Measurements from ENCODE around the gene EPS8. TPM values are rescaled to one million over a fixed set of nuclear protein-coding genes. Genes with fewer than 3 reads are reported as not detected.
A peak's percentile ranks its signal among the peaks of the same experiment; 100 is the strongest.

Gene EPS8
- total RNA-seq: 104 TPM

DNA sequence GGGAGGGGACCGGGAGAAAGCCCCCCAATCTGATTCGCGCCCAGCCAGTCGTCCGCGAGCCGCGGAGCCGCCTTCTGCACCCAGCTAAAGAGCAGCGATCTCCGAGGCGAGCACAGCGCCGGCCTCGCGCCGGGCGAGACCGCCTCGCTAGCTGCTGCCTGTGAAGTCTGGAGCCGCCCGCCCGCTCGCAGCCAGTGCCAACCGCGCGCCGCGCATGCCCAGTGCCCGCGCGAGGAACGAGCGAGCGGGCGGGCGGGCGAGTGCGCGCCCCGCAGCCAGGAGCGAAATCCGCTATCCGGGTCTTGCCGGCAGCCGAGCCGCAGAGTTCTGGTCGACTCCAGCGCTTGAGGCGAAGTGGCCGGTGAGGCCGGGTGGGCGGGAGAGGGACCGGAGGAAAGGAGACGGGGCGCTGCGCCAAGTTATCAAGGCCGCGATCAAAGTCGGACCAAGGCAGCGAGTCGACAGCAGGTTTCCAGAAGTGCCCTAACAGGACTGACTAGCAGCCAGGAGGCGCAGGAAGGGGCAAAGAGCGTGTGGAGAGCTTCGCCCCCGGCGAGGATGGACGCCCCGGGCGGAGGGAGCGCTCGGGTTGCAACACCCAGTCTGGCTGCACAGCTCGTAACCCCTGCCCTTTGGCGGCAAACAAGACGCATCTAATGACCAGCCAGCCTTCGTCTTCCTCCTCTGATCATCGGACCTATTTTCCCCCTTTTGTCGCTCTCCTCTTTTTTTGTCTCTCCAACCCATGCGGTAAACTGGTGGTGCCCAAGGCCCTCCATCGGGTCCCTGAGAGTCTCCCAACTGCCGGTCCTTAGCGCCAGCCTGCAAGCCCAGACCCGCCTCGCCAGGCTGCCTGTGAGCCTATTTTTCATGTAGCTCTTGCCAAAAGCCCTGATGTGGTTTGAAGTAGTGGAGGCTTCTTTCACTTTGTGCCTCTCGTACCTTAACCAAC lies at the start of gene EPS8:
Gene EPS8, minus strand, starts transcription at position 169 of the 952 bp plus-strand sequence. CDS start 106,437 bp downstream, outside the sequence.
- Histone ChIP-seq H3K4me3 (peak within 1 kb of the TSS; percentile 77 to 83), H3K27me3 (no peaks in the 10 kb centered on the region), H3K36me3 (no peaks in the 10 kb centered on the region), H3K9me3 (no peaks in the 10 kb centered on the region), H3K27ac (peak within 1 kb of the TSS; percentile 92), H3K4me1 (no peaks in the 10 kb centered on the region)
- intact Hi-C loops (cut with DNase I): no loop called here
- DNase-seq (ENCODE audit: extremely low spot score in 2 of 2): peak in 1 of 2 donors; percentile 94
- TF ChIP-seq, protein P1, sequence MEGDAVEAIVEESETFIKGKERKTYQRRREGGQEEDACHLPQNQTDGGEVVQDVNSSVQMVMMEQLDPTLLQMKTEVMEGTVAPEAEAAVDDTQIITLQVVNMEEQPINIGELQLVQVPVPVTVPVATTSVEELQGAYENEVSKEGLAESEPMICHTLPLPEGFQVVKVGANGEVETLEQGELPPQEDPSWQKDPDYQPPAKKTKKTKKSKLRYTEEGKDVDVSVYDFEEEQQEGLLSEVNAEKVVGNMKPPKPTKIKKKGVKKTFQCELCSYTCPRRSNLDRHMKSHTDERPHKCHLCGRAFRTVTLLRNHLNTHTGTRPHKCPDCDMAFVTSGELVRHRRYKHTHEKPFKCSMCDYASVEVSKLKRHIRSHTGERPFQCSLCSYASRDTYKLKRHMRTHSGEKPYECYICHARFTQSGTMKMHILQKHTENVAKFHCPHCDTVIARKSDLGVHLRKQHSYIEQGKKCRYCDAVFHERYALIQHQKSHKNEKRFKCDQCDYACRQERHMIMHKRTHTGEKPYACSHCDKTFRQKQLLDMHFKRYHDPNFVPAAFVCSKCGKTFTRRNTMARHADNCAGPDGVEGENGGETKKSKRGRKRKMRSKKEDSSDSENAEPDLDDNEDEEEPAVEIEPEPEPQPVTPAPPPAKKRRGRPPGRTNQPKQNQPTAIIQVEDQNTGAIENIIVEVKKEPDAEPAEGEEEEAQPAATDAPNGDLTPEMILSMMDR (IDR thresholded peaks at IDR 0.05): no peak
- peak in 1 of 2 donors; percentile 89 for TF ChIP-seq POLR2AphosphoS5 (IDR thresholded peaks at IDR 0.05; ENCODE audit: insufficient read depth in 1 of 2, low read depth in 1 of 2)
- TF ChIP-seq POLR2A (IDR thresholded peaks at IDR 0.05): peak in 1 of 2 donors; percentile 90

DNA sequence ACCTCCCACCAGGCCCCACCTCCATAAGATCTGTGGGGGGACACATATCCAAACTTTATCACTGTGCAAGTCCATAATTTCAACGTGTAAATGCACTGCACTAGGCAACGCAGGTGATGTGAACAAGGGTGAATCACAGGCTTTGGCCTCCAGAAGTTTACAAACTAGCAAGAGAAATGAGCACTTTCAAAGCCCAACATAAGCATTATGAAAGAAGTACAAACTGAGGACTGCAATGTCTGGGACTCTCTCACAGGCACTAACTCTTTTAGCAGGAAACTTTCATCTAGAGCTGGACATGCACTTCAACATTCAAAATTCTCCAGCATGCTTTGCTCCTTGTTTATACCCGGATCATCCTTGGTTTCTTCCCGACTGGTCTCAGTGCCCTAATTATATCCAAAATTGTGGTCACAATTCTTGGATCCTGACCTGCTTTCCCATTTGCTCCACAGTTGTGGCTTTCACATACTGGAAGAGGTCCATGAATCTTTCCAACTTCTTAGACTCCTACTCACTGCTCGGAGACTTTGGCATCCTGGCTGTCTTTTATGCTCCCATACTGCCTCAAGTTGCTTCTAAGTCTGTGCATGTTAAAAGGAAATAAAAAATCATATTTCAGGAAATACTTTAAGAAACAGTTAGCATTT lies 48.1 kb upstream of the EPS8 start:
- Histone ChIP-seq H3K4me3 (no peak overlapping the region), H3K27ac (peak overlapping the region; percentile 46)
- intact Hi-C loops (cut with DNase I): no loop called here

DNA sequence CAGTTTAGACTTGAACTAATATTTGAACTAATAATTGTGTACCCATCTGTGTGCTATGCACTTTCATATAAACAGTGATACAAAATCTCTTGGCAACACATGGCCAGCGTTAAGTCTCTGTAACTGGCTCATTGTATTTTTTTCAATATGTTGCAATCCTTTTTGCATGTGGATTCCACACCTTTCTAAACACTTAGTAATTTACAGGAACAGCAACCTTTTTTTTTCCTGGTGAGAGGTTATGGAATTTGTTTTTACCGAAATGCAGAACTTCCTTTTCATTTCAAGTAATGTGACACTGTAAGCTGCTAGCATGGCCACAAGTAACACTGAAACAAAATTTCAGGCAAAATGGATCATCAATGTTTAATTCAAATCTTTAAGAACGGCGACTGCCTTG lies 45.4 kb upstream of the EPS8 start:
- Histone ChIP-seq H3K27ac (no peak overlapping the region), H3K27me3 (no peaks in the 10 kb centered on the region), H3K4me3 (no peak overlapping the region), H3K4me1 (peaks cover 20% of the 10 kb centered on the region), H3K9me3 (no peaks in the 10 kb centered on the region), H3K36me3 (no peaks in the 10 kb centered on the region)
- intact Hi-C loops (cut with DNase I): no loop called here
- TF ChIP-seq POLR2AphosphoS5 (IDR thresholded peaks at IDR 0.05; ENCODE audit: insufficient read depth in 1 of 2, low read depth in 1 of 2) (no peak), POLR2A (IDR thresholded peaks at IDR 0.05) (no peak)
- TF ChIP-seq, protein P1 (IDR thresholded peaks at IDR 0.05): no peak
- no peak for DNase-seq (ENCODE audit: extremely low spot score in 2 of 2)

More for the DNA sequence above, 48.1 kb upstream of the EPS8 start:
- H3K4me1 ChIP-seq: peaks cover 20% of the 10 kb centered on the region
- no peaks in the 10 kb centered on the region for H3K27me3 ChIP-seq
- H3K36me3 ChIP-seq: no peaks in the 10 kb centered on the region
- DNase-seq (ENCODE audit: extremely low spot score in 2 of 2): no peak
- TF ChIP-seq, protein P1 (IDR thresholded peaks at IDR 0.05): no peak
- TF ChIP-seq POLR2A (IDR thresholded peaks at IDR 0.05): no peak
- no peak for TF ChIP-seq POLR2AphosphoS5 (IDR thresholded peaks at IDR 0.05; ENCODE audit: insufficient read depth in 1 of 2, low read depth in 1 of 2)
- H3K9me3 ChIP-seq: no peaks in the 10 kb centered on the region

DNA sequence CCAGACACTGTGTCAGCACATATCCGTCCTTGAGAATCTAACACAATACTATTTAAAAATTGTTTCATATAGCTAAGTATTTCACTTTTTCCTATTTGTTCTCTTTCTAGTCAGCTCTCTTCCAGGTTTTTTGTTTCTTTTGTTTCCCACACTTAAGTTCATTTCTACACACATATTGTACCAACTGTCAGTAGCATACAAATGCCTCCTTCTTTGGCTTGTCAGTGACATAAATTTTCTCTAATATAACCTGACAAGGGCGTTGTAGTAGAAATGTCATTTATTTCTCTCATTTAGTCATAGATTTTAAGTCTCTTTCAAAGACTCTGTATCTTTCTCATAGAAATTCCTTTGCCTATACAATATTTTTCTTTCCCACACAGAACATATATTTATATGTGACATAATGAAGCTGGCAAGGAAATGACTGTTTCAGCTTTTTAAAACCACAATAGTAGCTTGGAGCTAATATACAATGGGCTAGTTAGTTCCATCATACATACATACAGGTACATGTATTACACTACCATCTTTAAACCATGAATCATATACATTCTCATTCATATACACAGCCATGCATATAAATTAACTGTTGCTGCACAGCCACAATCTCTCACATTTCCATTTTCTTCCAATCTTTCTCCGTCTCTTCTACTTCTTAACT lies 42.3 kb upstream of the EPS8 start:
- no peak for DNase-seq (ENCODE audit: extremely low spot score in 2 of 2)
- no peaks in the 10 kb centered on the region for H3K4me1 ChIP-seq
- intact Hi-C loops (cut with DNase I): no loop called here
- H3K36me3 ChIP-seq: no peaks in the 10 kb centered on the region
- no peaks in the 10 kb centered on the region for H3K9me3 ChIP-seq
- H3K27me3 ChIP-seq: no peaks in the 10 kb centered on the region
- no peak overlapping the region for H3K4me3 ChIP-seq
- H3K27ac ChIP-seq: no peak overlapping the region
- TF ChIP-seq POLR2A (IDR thresholded peaks at IDR 0.05) (no peak), POLR2AphosphoS5 (IDR thresholded peaks at IDR 0.05; ENCODE audit: insufficient read depth in 1 of 2, low read depth in 1 of 2) (no peak)
- TF ChIP-seq, protein P1 (IDR thresholded peaks at IDR 0.05): no peak

All from vagina (tissue), 2 donors.